NOMO-1 (cell line): ENCODE data around the gene AKAP8.
"Not testable (repeated sequence)": the region's sequence is repeated elsewhere in the genome, so short reads cannot be mapped to it uniquely, and the experiment has no call there.

ENCODE experiments used
- DNase-seq, 2 experiments: peaks; one replicate each; lab custom pipeline; 2025; ENCODE audit not compliant: unreplicated experiment in 2 of 2; lab: John Stamatoyannopoulos, UW

Gene AKAP8

DNA sequence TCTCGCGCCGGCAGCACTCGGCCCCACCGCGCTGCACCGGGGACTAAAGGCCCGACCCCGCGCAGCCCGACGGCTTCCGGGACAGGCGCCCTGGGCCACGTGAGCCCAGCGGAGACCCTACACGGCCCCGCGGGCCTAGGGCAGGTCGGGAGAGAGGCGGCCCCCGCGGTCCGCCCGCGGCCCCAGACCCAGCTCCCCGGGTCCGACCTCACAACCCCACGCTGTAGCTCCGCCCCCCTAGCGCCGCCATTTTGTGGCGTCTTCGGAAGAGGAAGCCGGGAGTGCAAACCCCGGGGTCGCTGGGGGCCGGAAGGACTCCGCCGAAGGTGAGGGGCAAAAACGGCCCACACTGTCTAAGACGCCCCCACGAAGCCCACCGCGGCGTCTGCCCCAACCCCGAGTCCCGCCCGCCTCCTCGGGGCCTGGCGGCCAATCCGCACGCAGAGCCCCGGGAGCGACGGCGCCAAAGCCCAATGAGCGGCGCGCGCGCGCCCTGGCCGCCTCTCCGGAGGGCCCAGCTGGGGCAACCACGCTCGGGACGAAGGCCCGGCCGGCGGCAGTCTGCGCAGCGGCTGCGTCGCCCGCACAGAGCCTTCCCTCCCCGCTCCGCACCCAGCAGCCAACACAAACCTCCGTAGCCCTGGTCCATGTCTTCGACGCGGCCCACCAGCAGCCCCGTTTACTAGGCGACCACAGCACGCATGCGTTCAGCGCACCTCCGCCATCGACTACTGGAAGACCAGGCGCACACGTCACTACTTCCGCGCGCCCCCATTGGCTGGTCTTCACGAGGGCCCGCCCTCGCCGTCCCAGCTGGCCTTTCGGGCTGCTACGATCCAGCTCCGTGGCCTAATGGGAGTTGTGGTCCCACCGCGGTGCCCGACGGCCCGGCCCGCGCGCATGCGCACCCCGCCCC lies at the start of gene AKAP8:
Gene AKAP8 (minus strand): TSS at position 705 of the 916 bp plus-strand sequence. CDS start 56 bp downstream, at position 649.
- peak; percentile 95 to 96 for DNase-seq

DNA sequence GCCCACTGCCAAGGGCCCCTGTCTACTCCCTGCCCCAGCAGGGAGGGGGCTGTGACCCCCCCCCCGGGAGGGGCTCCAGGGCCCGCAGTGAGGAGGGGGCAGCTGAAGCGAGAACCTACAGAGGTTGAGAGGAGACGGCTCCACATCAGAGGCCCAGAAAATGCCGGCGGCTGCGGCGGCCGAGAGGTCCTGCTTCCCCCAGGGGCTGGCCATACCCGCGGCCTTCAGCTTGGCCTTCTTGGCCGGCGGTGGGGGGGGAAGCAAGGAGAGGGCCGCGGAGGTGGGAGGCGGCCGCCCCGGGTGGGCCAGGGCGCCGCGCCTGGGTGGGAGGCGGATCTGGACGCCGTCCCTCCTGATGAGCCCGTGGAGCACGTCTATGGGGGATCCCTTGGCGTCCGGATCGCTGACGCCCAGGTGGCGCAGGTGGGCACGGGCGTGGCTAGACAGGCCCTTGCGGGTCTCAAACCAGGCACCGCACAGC lies 48.4 kb upstream of the AKAP8 start:
- no peak for DNase-seq

- DNase-seq: no peak
Observed at GRCh38 chr19:15427350-15427700, 47.7 kb upstream of the AKAP8 start.

GRCh38 chr19:15426485-15427349 lies 47.1 kb upstream of the AKAP8 start:
- no peak for DNase-seq

DNA sequence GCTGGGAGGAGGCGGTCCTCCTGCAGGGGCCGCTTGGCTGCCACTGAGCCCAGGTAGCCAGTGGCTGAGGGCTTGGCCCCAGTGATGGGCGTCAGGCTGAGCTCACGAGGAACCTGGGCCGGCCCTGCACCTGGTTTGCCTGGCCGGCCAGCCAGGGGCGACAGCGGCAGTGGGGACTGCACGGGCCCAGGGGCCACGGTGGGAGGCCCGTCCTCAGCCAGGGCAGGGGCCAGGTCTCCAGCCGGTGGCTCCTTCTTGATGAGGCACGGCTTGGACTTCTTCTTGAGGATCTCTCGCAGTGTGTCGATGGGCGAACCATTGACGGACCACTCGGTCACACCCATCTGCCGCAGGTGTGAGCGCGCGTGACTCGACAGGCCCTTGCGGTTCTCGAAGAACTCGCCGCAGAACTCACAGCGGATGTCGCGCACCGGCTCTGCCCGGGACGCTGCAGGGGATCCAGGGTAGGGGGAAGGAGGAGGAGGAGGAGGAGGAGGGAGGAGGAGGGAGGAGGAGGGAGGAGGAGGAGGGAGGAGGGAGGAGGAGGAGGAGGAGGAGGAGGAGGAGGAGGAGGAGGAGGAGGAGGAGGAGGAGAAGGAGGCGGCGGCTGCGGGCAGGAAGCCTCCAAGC lies 45.8 kb upstream of the AKAP8 start:
- DNase-seq: no peak

GRCh38 chr19:15424692-15425272 lies 45.2 kb upstream of the AKAP8 start:
- no peak for DNase-seq

DNA sequence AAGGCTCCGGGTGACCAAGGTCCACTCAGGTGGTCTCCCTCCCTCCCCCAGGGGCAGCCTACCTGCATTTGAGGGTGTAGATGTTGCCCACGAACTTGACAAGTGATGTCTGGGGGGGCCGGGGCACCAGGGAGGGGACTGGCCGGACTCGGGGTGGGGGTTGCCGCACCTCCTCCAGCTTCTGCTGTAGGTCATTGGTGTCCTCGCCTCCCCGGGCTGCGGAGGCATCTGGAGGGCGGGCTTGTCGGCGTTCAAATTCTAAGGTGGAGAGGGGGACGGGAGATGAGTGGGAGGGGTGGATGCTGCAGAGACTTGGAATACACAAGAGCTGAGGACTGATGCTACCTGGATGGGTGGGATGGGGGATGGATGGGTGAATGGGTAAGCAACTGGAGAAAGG lies 44.5 kb upstream of the AKAP8 start:
- DNase-seq: no peak

DNA sequence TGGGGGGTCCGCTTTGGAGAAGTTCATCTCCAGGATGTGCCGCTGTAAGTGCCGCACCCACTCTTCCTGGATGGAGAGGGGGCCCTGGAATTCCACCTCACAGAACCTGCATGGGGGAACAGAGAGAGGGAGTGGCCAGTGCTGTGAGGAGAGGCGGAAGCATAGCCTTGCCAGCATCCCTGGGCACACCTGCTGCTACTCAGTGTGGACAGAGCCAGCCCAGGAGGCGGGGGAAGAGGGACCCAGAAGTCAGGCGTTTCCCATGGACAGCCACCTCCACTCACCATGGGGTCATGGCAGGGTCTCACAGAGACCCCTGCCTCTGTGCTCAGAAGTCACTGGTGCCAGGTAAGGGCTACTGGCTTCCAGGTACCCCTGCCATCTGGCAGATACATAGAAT lies 43.5 kb upstream of the AKAP8 start:
- DNase-seq: no peak

- no peak for DNase-seq
Observed at GRCh38 chr19:15422296-15423075, 42.9 kb upstream of the AKAP8 start.

DNA sequence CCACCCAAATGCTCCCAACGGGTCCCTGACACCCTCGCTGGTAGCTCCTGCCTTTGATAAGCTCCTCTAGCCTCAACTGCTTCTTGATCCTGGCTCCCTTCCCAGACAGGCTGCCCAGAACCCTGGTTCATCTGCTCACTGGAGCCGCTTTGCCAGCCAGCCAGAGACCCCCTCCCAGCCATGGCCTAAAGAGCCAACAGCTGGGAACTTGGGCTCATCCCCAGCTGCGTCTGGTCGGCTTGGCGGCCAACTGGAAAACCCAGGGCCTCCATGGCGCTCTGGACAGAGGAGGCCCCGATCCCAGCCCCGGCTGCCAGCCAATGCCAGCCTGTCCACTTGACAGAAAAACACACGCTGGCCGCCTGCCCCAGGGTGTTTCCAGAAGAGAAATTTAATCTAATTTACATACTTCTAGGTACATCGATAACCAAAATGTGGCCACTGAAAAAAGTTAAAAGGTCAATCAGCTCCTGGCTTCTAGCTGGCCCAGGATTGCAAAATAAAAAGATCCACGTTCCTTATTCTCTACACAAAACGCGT lies 42.2 kb upstream of the AKAP8 start:
- DNase-seq: no peak

- DNase-seq: no peak
Observed at GRCh38 chr19:15421136-15421695, 41.6 kb upstream of the AKAP8 start.

- DNase-seq: no peak
Observed at GRCh38 chr19:15419413-15420025, 39.9 kb upstream of the AKAP8 start.

- DNase-seq: peak; percentile 100
Observed at GRCh38 chr19:15418579-15419412, 39.2 kb upstream of the AKAP8 start, which contains the start of gene AKAP8L. TSS of gene AKAP8L (minus strand) at chr19:15418988. CDS start at chr19:15418923, 65 bp downstream.

- no peak for DNase-seq
Observed at GRCh38 chr19:15418231-15418578, 38.6 kb upstream of the AKAP8 start.

GRCh38 chr19:15417699-15418098 lies 38.1 kb upstream of the AKAP8 start:
- no peak for DNase-seq

DNA sequence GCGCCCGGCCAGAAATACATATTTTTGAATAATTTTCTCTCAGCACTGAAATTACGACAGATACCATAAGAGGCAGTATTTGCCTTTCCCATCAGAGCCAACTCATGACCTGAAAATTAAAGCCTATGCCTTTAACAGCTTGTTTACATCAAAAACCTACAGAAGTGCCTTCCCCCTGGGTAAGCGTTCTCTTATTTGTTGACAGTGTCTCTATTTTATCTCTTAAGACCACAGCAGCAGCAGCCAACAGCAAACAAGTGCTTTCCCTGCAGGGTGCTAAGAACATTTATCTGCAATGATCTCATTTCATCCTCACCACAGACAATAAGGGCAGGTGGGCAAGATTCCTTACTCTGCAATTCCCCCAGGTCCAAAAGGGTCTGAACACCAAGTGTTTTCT lies 33.2 kb upstream of the AKAP8 start:
- DNase-seq: no peak

DNA sequence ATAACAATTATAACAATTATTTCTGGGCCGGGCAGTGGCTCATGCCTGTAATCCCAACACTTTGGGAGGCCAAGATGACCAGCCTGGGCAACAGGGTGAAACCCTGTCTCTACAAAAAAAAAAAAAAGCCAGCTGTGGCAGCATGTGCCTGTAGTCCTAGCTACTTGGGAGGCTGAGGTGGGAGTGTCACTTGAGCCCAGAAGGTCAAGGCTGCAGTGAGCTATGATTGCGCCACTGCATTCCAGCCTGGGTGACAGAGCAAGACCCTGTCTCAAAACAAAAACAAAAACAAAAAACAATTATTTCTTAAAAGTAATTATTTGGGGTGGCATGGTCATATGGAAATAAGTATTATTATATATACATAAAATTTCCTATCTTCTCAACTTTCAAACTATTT lies 31.8 kb upstream of the AKAP8 start:
- DNase-seq: not testable (repeated sequence)

DNA sequence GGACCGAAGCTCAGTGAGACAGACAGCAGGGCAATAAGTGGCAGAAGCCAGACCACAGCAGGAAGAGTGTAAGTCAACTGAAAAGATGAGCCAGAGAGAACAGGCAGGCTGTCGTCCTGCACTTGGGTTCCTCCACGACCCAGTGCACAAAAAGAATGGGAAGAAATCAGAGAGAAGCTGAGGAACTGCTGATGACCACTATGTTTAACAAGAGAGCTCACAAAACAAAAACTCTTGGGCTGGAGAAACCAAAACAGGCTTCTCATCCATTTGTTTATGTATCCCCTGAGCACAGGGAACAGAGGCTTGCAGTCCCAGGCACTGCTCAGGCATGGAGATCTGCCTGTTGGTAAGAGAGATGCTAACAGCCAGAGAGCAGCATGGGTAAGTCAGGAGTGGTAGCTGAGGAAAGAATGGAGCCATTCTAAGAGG lies 25.2 kb upstream of the AKAP8 start:
- no peak for DNase-seq
